Activated CD4-positive, alpha-beta T cell treated with anti-CD3 and anti-CD28 coated beads, Interleukin-2, amount 10 ng/mL, durations not matched to agents 7 days and 5 days (primary cell): ENCODE data around the gene ARL15. TPM values are rescaled to one million over a fixed set of nuclear protein-coding genes. Genes with fewer than 3 reads are reported as not detected.

Experiments used
- CTCF ChIA-PET: fragments of 350-600 bp; sonication (Branson Sonifier 250); formaldehyde crosslinking; loops from one replicate; lab custom pipeline; 2021; ENCODE audit warnings: antibody characterized with exemption; lab: Charles Lee
- POLR2A ChIA-PET: fragments of 350-600 bp; sonication (Branson Sonifier 250); formaldehyde crosslinking; loops from one replicate; lab custom pipeline; 2021; ENCODE audit warnings: antibody characterized with exemption; lab: Charles Lee
- DNase-seq: peaks from one replicate; pipeline ENCODE4 v3.0.0-alpha.2; 2020
- H3K27ac Mint-ChIP-seq: one replicate; pipeline ENCODE4 v1.8.0; 2021; ENCODE audit warnings: mild to moderate bottlenecking, moderate library complexity, mixed read lengths
- H3K27me3 Mint-ChIP-seq: one replicate; pipeline ENCODE4 v1.8.0; 2021; ENCODE audit warnings: mixed read lengths
- H3K36me3 Mint-ChIP-seq: one replicate; pipeline ENCODE4 v1.8.0; 2021; ENCODE audit warnings: low read depth, mixed read lengths
- H3K4me1 Mint-ChIP-seq: one replicate; pipeline ENCODE4 v1.8.0; 2021; ENCODE audit warnings: mixed read lengths
- H3K4me3 Mint-ChIP-seq: one replicate; pipeline ENCODE4 v1.8.0; 2021; ENCODE audit warnings: mild to moderate bottlenecking, moderate library complexity, mixed read lengths
- H3K9me3 Mint-ChIP-seq: one replicate; pipeline ENCODE4 v1.8.0; 2021; ENCODE audit warnings: mixed read lengths
- total RNA-seq, 2 experiments: library from RNA; stranded (reverse); gene quantifications; one replicate each; pipeline ENCODE4 v1.2.3, GENCODE V29; 2021

Gene ARL15
- total RNA-seq, 2 experiments from 2014 or later, result 13.5 to 16.1 TPM

GRCh38 chr5:53928641-53929040 lies 381.7 kb downstream of the ARL15 start:
- no peaks in the 10 kb centered on the region for H3K27me3 Mint-ChIP-seq
- no peaks in the 10 kb centered on the region for H3K36me3 Mint-ChIP-seq
- ChIA-PET CTCF (interaction anchor here (0.8 kb wide), 1 partner anchor 442 kb away, joined by 3 read pairs; no protein-coding TSS in a partner anchor), POLR2A (no interaction called here)
- no peak overlapping the region for H3K27ac Mint-ChIP-seq
- H3K4me3 Mint-ChIP-seq, result no peak overlapping the region
- H3K4me1 Mint-ChIP-seq, result no peaks in the 10 kb centered on the region
- no peak for DNase-seq
- H3K9me3 Mint-ChIP-seq, result no peaks in the 10 kb centered on the region

GRCh38 chr5:53927668-53928247 lies 382.6 kb downstream of the ARL15 start:
- H3K4me1 Mint-ChIP-seq, result peaks cover 2% of the 10 kb centered on the region
- H3K36me3 Mint-ChIP-seq, result no peaks in the 10 kb centered on the region
- H3K4me3 Mint-ChIP-seq, result no peak overlapping the region
- CTCF ChIA-PET, result no interaction called here
- H3K9me3 Mint-ChIP-seq, result no peaks in the 10 kb centered on the region
- no peak overlapping the region for H3K27ac Mint-ChIP-seq
- H3K27me3 Mint-ChIP-seq, result no peaks in the 10 kb centered on the region
- DNase-seq, result no peak
- POLR2A ChIA-PET, result no interaction called here

GRCh38 chr5:53926026-53926425 lies 384.3 kb downstream of the ARL15 start:
- H3K36me3 Mint-ChIP-seq, result no peaks in the 10 kb centered on the region
- H3K27ac Mint-ChIP-seq, result no peak overlapping the region
- CTCF ChIA-PET, result no interaction called here
- H3K4me1 Mint-ChIP-seq, result peaks cover 8% of the 10 kb centered on the region
- H3K27me3 Mint-ChIP-seq, result no peaks in the 10 kb centered on the region
- DNase-seq, result no peak
- H3K4me3 Mint-ChIP-seq, result no peak overlapping the region
- POLR2A ChIA-PET, result no interaction called here
- H3K9me3 Mint-ChIP-seq, result peaks cover 2% of the 10 kb centered on the region

GRCh38 chr5:53924392-53924791 lies 386.0 kb downstream of the ARL15 start:
- no peak overlapping the region for H3K27ac Mint-ChIP-seq

GRCh38 chr5:53923961-53924360 lies 386.4 kb downstream of the ARL15 start:
- Mint-ChIP-seq H3K36me3 (no peaks in the 10 kb centered on the region), H3K9me3 (peaks cover 2% of the 10 kb centered on the region), H3K27ac (no peak overlapping the region), H3K4me3 (no peak overlapping the region), H3K27me3 (no peaks in the 10 kb centered on the region), H3K4me1 (peaks cover 8% of the 10 kb centered on the region)
- ChIA-PET CTCF (no interaction called here), POLR2A (no interaction called here)
- DNase-seq, result no peak

More at GRCh38 chr5:53924392-53924791, 386.0 kb downstream of the ARL15 start:
- no peaks in the 10 kb centered on the region for H3K36me3 Mint-ChIP-seq
- no peaks in the 10 kb centered on the region for H3K27me3 Mint-ChIP-seq
- DNase-seq, result no peak
- H3K9me3 Mint-ChIP-seq, result peaks cover 2% of the 10 kb centered on the region
- POLR2A ChIA-PET, result no interaction called here
- no peak overlapping the region for H3K4me3 Mint-ChIP-seq
- CTCF ChIA-PET, result interaction anchor here (0.7 kb wide), 1 partner anchor 146 kb away, joined by 3 read pairs; no protein-coding TSS in a partner anchor
- peaks cover 8% of the 10 kb centered on the region for H3K4me1 Mint-ChIP-seq

- Mint-ChIP-seq H3K9me3 (peaks cover 2% of the 10 kb centered on the region), H3K27me3 (no peaks in the 10 kb centered on the region), H3K27ac (no peak overlapping the region), H3K36me3 (no peaks in the 10 kb centered on the region), H3K4me3 (no peak overlapping the region), H3K4me1 (peaks cover 8% of the 10 kb centered on the region)
- no peak for DNase-seq
- POLR2A ChIA-PET, result no interaction called here
- CTCF ChIA-PET, result no interaction called here
Measured at GRCh38 chr5:53922508-53923498, 387.6 kb downstream of the ARL15 start.

- Mint-ChIP-seq H3K27ac (no peak overlapping the region), H3K36me3 (no peaks in the 10 kb centered on the region), H3K27me3 (no peaks in the 10 kb centered on the region), H3K4me3 (no peak overlapping the region), H3K9me3 (peaks cover 2% of the 10 kb centered on the region), H3K4me1 (peaks cover 6% of the 10 kb centered on the region)
- no peak for DNase-seq
- ChIA-PET CTCF (no interaction called here), POLR2A (no interaction called here)
Measured at GRCh38 chr5:53917826-53918225, 392.5 kb downstream of the ARL15 start.

- POLR2A ChIA-PET, result no interaction called here
- CTCF ChIA-PET, result no interaction called here
- no peak overlapping the region for H3K27ac Mint-ChIP-seq
Measured at GRCh38 chr5:53917095-53917494, 393.3 kb downstream of the ARL15 start.

GRCh38 chr5:53915120-53915519 lies 395.3 kb downstream of the ARL15 start:
- Mint-ChIP-seq H3K9me3 (no peaks in the 10 kb centered on the region), H3K27ac (no peak overlapping the region), H3K4me3 (no peak overlapping the region), H3K4me1 (no peaks in the 10 kb centered on the region), H3K27me3 (no peaks in the 10 kb centered on the region), H3K36me3 (no peaks in the 10 kb centered on the region)
- no peak for DNase-seq
- ChIA-PET CTCF (no interaction called here), POLR2A (no interaction called here)

More at GRCh38 chr5:53917095-53917494, 393.3 kb downstream of the ARL15 start:
- Mint-ChIP-seq H3K27me3 (no peaks in the 10 kb centered on the region), H3K9me3 (no peaks in the 10 kb centered on the region), H3K4me1 (no peaks in the 10 kb centered on the region), H3K36me3 (no peaks in the 10 kb centered on the region), H3K4me3 (no peak overlapping the region)
- no peak for DNase-seq

- Mint-ChIP-seq H3K27me3 (no peaks in the 10 kb centered on the region), H3K27ac (no peak overlapping the region), H3K4me1 (no peaks in the 10 kb centered on the region), H3K4me3 (no peak overlapping the region), H3K36me3 (no peaks in the 10 kb centered on the region), H3K9me3 (no peaks in the 10 kb centered on the region)
- DNase-seq, result no peak
- ChIA-PET CTCF (no interaction called here), POLR2A (no interaction called here)
Measured at GRCh38 chr5:53913941-53914340, 396.4 kb downstream of the ARL15 start.

- H3K9me3 Mint-ChIP-seq, result no peaks in the 10 kb centered on the region
- DNase-seq, result no peak
- H3K36me3 Mint-ChIP-seq, result no peaks in the 10 kb centered on the region
- no peak overlapping the region for H3K4me3 Mint-ChIP-seq
- ChIA-PET POLR2A (no interaction called here), CTCF (no interaction called here)
- no peak overlapping the region for H3K27ac Mint-ChIP-seq
- no peaks in the 10 kb centered on the region for H3K27me3 Mint-ChIP-seq
- no peaks in the 10 kb centered on the region for H3K4me1 Mint-ChIP-seq
Measured at GRCh38 chr5:53908757-53909156, 401.6 kb downstream of the ARL15 start.

GRCh38 chr5:53907827-53908226 lies 402.5 kb downstream of the ARL15 start:
- POLR2A ChIA-PET, result no interaction called here
- H3K9me3 Mint-ChIP-seq, result no peaks in the 10 kb centered on the region
- H3K4me1 Mint-ChIP-seq, result no peaks in the 10 kb centered on the region
- no peaks in the 10 kb centered on the region for H3K36me3 Mint-ChIP-seq
- CTCF ChIA-PET, result no interaction called here
- no peak overlapping the region for H3K4me3 Mint-ChIP-seq
- DNase-seq, result no peak
- H3K27me3 Mint-ChIP-seq, result no peaks in the 10 kb centered on the region
- H3K27ac Mint-ChIP-seq, result no peak overlapping the region

GRCh38 chr5:53906736-53907135 lies 403.6 kb downstream of the ARL15 start:
- CTCF ChIA-PET, result no interaction called here
- no peaks in the 10 kb centered on the region for H3K4me1 Mint-ChIP-seq
- no peaks in the 10 kb centered on the region for H3K27me3 Mint-ChIP-seq
- H3K27ac Mint-ChIP-seq, result no peak overlapping the region
- H3K9me3 Mint-ChIP-seq, result no peaks in the 10 kb centered on the region
- H3K36me3 Mint-ChIP-seq, result no peaks in the 10 kb centered on the region
- POLR2A ChIA-PET, result no interaction called here
- no peak for DNase-seq
- no peak overlapping the region for H3K4me3 Mint-ChIP-seq
